BLaER1 (cell line): ENCODE results near the gene ASAP2.
A peak's percentile ranks its signal among the peaks of the same experiment; 100 is the strongest.
"Not testable (repeated sequence)": the region's sequence is repeated elsewhere in the genome, so short reads cannot be mapped to it uniquely, and the experiment has no call there.

Source experiments
- H3K27ac ChIP-seq: shearing (Covaris generic); formaldehyde crosslinking; 2 replicates; pipeline ENCODE4 v1.8.1; 2022
- H3K27me3 ChIP-seq: shearing (Covaris generic); formaldehyde crosslinking; 2 replicates; pipeline ENCODE4 v1.8.1; 2022
- H3K36me3 ChIP-seq: shearing (Covaris generic); formaldehyde crosslinking; 2 replicates; pipeline ENCODE4 v1.8.1; 2022
- H3K4me1 ChIP-seq: shearing (Covaris generic); formaldehyde crosslinking; 2 replicates; pipeline ENCODE4 v1.8.1; 2022
- H3K4me2 ChIP-seq: shearing (Covaris generic); formaldehyde crosslinking; 2 replicates; pipeline ENCODE4 v1.8.1; 2022
- H3K4me3 ChIP-seq: shearing (Covaris generic); formaldehyde crosslinking; 2 replicates; pipeline ENCODE4 v1.8.1; 2022
- H3K9ac ChIP-seq: shearing (Covaris generic); formaldehyde crosslinking; 2 replicates; pipeline ENCODE4 v1.8.1; 2022
- H3K9me3 ChIP-seq: shearing (Covaris generic); formaldehyde crosslinking; 2 replicates; pipeline ENCODE4 v1.8.1; 2022
- H4K20me1 ChIP-seq: shearing (Covaris generic); formaldehyde crosslinking; 2 replicates; pipeline ENCODE4 v1.8.1; 2022
- Cebpa-rat ChIP-seq: shearing (Covaris generic); IDR thresholded peaks from 2 replicates; pipeline ENCODE4 v1.8.1; 2022

ASAP2 gene

GRCh38 chr2:9388950-9389911, 182.6 kb downstream of the ASAP2 start:
- H3K27me3 ChIP-seq, result no peaks in the 10 kb centered on the region
- H3K4me1 ChIP-seq, result peaks cover 46% of the 10 kb centered on the region
- no peak for TF ChIP-seq Cebpa-rat
- H3K4me3 ChIP-seq, result no peak overlapping the region
- H3K27ac ChIP-seq, result peak overlapping the region; percentile 38; the same call in 1 of the 2 replicates
- H4K20me1 ChIP-seq, result no peaks in the 10 kb centered on the region
- no peak overlapping the region for H3K9ac ChIP-seq
- no peak overlapping the region for H3K4me2 ChIP-seq
- H3K36me3 ChIP-seq, result peaks cover 89% of the 10 kb centered on the region
- H3K9me3 ChIP-seq, result no peaks in the 10 kb centered on the region

DNA sequence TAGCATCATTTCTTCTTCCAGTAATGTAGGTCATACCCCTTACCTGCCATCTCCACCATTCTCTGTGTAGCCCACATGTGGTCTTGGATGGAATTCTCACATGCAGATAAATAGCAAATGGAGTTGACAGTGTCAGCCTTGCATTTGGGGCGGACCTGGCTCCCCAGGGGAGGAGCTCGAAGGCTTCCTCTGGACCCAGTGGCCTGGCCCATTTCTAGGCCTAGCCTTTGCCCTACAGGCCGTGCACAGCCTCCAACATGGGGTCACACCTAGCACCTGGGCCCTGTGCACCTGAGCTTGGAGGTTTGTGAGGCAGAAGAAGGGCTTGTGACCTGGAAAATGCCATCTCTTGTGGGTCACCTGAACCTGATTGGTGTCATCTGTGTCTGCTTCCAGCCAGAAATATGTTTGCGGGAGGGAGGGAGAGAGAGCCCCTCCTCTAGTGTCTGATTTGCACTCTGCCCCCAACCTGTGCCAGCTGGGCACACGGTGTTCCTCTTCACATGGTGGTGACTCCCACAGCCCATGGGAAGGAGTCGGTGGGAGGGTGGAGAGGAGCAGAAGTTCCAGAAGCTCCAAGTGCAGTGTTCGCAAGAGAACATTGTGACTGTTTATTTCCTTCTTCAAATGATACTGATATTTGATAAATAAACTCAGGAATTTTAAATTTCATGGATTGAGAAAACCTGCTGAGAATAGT, 183.7 kb downstream of the ASAP2 start:
- no peak for TF ChIP-seq Cebpa-rat
- Histone ChIP-seq H3K27me3 (no peaks in the 10 kb centered on the region), H3K4me3 (no peak overlapping the region), H3K27ac (peak overlapping the region; percentile 59; the same call in 1 of the 2 replicates), H3K9me3 (no peaks in the 10 kb centered on the region), H3K4me2 (peak overlapping the region; percentile 88), H3K9ac (peak overlapping the region; percentile 2; the same call in 1 of the 2 replicates), H3K4me1 (peaks cover 46% of the 10 kb centered on the region), H3K36me3 (peaks cover 89% of the 10 kb centered on the region), H4K20me1 (no peaks in the 10 kb centered on the region)

GRCh38 chr2:9390991-9391390, 184.4 kb downstream of the ASAP2 start:
- H3K9me3 ChIP-seq, result no peaks in the 10 kb centered on the region
- H4K20me1 ChIP-seq, result no peaks in the 10 kb centered on the region
- peak overlapping the region; percentile 88 for H3K4me2 ChIP-seq
- H3K9ac ChIP-seq, result 0 out of 2 replicates have a peak overlapping the region, but pooled peaks have one; percentile 7
- H3K36me3 ChIP-seq, result peaks cover 88% of the 10 kb centered on the region
- no peak overlapping the region for H3K4me3 ChIP-seq
- peaks cover 46% of the 10 kb centered on the region for H3K4me1 ChIP-seq
- H3K27ac ChIP-seq, result peak overlapping the region; percentile 59
- no peak for TF ChIP-seq Cebpa-rat
- no peaks in the 10 kb centered on the region for H3K27me3 ChIP-seq

DNA sequence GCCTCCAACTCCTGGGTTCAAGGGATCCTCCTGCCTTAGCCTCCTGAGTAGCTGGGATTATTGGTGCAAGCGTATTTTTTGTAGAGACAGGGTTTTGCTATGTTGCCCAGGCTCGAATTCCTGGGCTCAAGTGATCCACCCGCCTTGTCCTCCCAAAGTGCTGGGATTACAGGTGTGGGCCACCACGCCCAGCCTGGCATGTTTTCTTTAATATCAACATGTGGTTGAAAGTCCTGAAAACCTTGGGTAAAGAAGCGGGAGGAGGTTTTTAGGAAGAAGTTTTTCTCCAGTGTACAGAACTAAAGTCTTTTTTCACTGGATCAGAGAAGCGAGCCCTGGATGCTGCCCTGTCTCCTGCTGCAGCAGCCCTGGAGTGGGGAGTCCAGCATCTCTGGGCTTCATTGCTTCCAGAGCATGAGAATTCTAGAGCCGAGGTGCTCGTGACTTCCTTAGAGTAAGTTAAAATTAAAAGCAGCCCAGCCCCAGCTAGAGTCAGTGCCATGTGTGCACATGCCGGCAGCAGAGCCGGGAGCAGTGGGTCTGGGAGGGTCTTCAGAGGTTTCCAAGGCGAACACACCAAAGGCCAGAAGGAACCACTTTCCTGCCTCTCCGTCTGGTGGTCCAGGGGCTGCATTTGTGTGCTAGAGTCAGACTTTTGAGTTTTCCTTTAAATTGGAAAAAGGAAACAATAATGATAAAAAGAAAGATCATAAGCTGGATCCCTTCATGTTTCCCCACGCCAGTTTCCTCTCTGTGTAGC, 185.5 kb downstream of the ASAP2 start:
- no peaks in the 10 kb centered on the region for H3K9me3 ChIP-seq
- TF ChIP-seq Cebpa-rat, result no peak
- H4K20me1 ChIP-seq, result no peaks in the 10 kb centered on the region
- peak overlapping the region; percentile 77 for H3K9ac ChIP-seq
- peaks cover 88% of the 10 kb centered on the region for H3K36me3 ChIP-seq
- peak overlapping the region; percentile 27; the same call in 1 of the 2 replicates for H3K4me3 ChIP-seq
- H3K4me2 ChIP-seq, result peak overlapping the region; percentile 88
- no peaks in the 10 kb centered on the region for H3K27me3 ChIP-seq
- H3K4me1 ChIP-seq, result peaks cover 46% of the 10 kb centered on the region
- H3K27ac ChIP-seq, result peak overlapping the region; percentile 88

- peak overlapping the region; percentile 88 for H3K27ac ChIP-seq
- no peaks in the 10 kb centered on the region for H4K20me1 ChIP-seq
- H3K36me3 ChIP-seq, result peaks cover 86% of the 10 kb centered on the region
- TF ChIP-seq Cebpa-rat, result no peak
- H3K4me1 ChIP-seq, result peaks cover 48% of the 10 kb centered on the region
- H3K4me3 ChIP-seq, result peak overlapping the region; percentile 27; the same call in 1 of the 2 replicates
- H3K9me3 ChIP-seq, result no peaks in the 10 kb centered on the region
- peak overlapping the region; percentile 77 for H3K9ac ChIP-seq
- peak overlapping the region; percentile 88 for H3K4me2 ChIP-seq
- H3K27me3 ChIP-seq, result no peaks in the 10 kb centered on the region
Observed at GRCh38 chr2:9392898-9393765, 186.5 kb downstream of the ASAP2 start.

GRCh38 chr2:9394816-9395215, 188.2 kb downstream of the ASAP2 start:
- H3K36me3 ChIP-seq, result peaks cover 83% of the 10 kb centered on the region
- peaks cover 59% of the 10 kb centered on the region for H3K4me1 ChIP-seq
- no peak overlapping the region for H3K27ac ChIP-seq
- H3K9ac ChIP-seq, result no peak overlapping the region
- H3K4me2 ChIP-seq, result no peak overlapping the region
- H4K20me1 ChIP-seq, result no peaks in the 10 kb centered on the region
- no peak overlapping the region for H3K4me3 ChIP-seq
- H3K9me3 ChIP-seq, result no peaks in the 10 kb centered on the region
- H3K27me3 ChIP-seq, result no peaks in the 10 kb centered on the region
- TF ChIP-seq Cebpa-rat, result no peak

GRCh38 chr2:9397201-9397600, 190.6 kb downstream of the ASAP2 start:
- Histone ChIP-seq H4K20me1 (no peaks in the 10 kb centered on the region), H3K4me1 (peaks cover 54% of the 10 kb centered on the region), H3K36me3 (peaks cover 77% of the 10 kb centered on the region), H3K4me2 (no peak overlapping the region), H3K9me3 (no peaks in the 10 kb centered on the region), H3K9ac (no peak overlapping the region), H3K27me3 (no peaks in the 10 kb centered on the region), H3K4me3 (no peak overlapping the region), H3K27ac (no peak overlapping the region)
- TF ChIP-seq Cebpa-rat, result no peak

- Histone ChIP-seq H3K4me1 (peaks cover 44% of the 10 kb centered on the region), H3K36me3 (peaks cover 88% of the 10 kb centered on the region)
- H3K9ac ChIP-seq, H3K9me3 ChIP-seq, H3K4me2 ChIP-seq, H3K27me3 ChIP-seq, H4K20me1 ChIP-seq, H3K27ac ChIP-seq, H3K4me3 ChIP-seq: not testable (repeated sequence)
Observed at GRCh38 chr2:9398251-9398650, 191.6 kb downstream of the ASAP2 start.
